GM18526 (cell line): Measurements from ENCODE around the gene FRMPD3.

Experiments
- POLR2A ChIP-seq: IDR thresholded peaks from 3 replicates; pipeline ENCODE4 v1.6.1; 2011; ENCODE audit not compliant: insufficient read length; ENCODE audit errors: extremely low read depth

FRMPD3 gene

DNA sequence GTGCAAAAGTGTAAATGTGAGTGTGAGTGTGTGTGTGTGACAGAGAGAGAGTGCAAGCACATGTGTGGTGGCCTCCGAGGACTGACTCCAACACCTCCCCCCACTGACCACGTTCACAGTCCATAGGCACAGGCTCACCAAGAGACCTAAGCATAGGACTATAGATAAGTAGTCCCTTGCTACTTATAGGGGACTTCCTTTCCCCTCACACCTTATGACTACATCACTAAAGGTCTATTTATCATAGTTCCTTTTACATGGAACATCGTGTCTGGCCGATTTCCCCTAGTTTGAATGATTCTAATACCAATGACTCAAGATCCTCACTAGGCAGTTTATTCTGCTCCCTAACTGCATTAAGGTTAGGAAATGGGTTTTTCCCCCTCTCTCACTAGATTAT, 17.8 kb downstream of the FRMPD3 start:
- no peak for TF ChIP-seq POLR2A

DNA sequence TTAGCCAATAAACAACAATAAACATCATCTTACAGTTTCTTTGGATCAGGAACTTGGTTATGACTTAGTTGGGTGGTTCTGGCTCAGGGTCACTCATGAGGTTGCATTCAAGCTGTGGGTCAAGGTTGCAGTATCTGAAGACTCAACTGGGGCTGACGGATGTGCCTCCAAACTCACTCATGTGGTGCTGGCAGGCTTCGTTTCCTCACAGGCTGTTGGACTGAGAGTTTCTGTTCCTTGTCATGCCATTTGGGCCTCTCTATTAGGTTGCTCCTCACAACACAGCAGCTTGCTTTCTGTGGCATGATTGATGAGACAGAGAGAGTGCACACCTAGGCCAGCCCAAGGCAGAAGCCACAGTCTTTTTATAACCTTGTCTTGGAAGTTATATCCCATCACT, 20.7 kb downstream of the FRMPD3 start:
- no peak for TF ChIP-seq POLR2A

DNA sequence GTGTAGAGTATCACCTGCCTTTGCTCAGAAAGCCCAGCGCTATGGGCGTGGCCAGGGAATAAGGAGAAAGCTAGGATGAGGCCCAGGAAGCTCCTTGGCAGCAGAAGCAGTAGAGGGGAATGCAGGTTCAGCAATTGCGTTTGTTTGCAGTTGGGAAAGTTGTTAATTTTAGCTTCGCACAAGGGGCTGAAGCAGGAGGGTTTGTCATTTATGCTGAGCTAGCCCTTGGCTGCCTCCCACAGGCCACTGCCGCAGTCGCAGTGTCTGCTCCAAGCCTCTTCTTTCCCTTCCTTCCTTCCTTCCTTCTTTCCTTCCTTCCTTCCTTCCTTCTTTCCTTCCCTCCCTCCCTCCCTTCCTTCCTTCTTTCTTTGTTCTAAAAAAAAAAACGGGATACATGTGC, 21.5 kb downstream of the FRMPD3 start:
- no peak for TF ChIP-seq POLR2A

- no peak for TF ChIP-seq POLR2A
These were observed 28.0 kb downstream of the FRMPD3 start for GRCh38 chrX:107477406-107477805.

- no peak for TF ChIP-seq POLR2A
These were observed 30.8 kb downstream of the FRMPD3 start for GRCh38 chrX:107480272-107480671.

- no peak for TF ChIP-seq POLR2A
These were observed 32.6 kb downstream of the FRMPD3 start for GRCh38 chrX:107482046-107482445.

DNA sequence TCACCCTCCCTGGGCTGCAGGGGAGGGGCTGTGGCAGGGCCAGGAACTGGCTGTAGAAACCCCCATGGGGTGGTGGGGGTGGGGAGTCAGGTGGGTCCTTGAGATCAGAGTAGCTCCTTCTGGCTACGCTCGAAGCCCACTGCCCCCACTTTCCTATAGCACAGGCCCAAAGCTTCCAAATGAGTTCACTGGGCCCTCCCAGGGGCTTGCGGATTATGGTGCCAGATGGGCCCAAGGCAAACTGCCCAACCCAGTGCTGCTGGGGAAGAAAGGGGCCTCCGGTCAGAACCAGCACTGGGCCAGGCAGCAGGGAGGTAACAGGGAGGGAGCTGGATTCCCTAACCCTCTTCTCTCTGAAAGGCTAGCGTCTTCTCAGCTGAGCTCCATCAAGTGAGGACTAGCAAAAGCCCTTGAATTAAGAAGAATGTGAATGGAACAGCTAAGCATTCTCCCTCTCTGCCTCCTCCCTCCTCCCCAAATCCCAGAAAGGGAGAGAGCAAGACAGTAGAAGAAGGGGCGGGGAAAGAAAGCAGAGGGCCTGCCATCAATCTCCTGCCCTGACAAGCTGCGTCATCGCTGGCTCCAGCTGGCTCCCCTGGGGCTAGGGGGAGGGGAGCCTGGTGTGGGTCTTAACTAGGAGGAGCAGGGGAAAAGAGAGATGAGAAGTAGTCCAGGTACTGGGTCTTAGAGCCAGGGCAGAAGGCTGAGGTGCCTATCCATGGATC, 34.7 kb downstream of the FRMPD3 start:
- no peak for TF ChIP-seq POLR2A

- TF ChIP-seq POLR2A, result no peak
These were observed 35.6 kb downstream of the FRMPD3 start for GRCh38 chrX:107485013-107485412.

DNA sequence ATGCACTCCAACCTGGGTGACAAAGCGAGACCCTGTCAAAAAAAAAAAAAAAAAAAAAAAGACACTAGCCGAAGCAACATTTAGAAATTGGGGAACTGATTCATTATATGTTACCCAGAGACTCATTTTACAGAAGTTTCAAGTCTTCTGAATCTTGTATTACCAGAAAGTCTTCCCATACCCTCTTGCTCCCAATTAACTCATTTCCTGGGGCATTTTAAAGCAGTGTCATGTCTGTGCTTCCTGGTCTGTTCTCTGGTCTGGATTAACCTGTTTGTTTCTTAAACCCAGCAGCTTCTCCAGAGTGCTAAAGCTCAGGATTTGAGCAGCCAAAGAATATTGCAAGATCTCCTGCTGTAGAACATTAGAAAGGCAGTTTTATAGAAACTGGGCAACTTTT, 43.7 kb downstream of the FRMPD3 start:
- TF ChIP-seq POLR2A, result no peak

- no peak for TF ChIP-seq POLR2A
These were observed 47.3 kb downstream of the FRMPD3 start for GRCh38 chrX:107496786-107497185.
